ENCODE data around the gene STARD3NL.
"Not testable (repeated sequence)": the region's sequence is repeated elsewhere in the genome, so short reads cannot be mapped to it uniquely, and the experiment has no call there.

STARD3NL gene

DNA sequence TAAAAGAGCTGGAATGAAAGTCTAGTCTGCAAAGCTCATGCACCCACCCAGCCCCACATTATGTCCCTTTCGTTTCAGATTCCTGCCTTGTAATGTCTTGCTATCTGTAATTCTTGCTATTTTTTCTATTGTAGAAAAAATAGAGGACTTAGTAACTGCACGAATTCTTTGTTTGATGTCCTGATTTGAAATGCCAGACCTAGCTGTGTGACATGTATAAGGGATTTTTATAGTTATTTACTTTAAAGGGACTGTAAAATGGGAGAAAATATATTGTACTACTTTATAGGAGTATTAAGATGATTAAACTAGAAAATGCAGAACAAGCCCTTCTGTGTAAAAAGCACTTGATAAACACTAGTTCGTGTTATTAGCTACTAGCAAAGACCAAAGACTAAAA, 63.0 kb downstream of the STARD3NL start:
- Histone ChIP-seq H3K4me1 (ENCODE audit: low read depth, poor library complexity, severe bottlenecking) (no peaks in the 10 kb centered on the region), H3K9ac (no peak overlapping the region), H3K4me2 (no peak overlapping the region), H2AFZ (ENCODE audit: low read depth) (no peak overlapping the region), H3K36me3 (ENCODE audit: insufficient read depth) (no peaks in the 10 kb centered on the region), H3K79me2 (ENCODE audit: insufficient read depth, low read depth) (no peaks in the 10 kb centered on the region), H4K20me1 (ENCODE audit: insufficient read depth) (no peaks in the 10 kb centered on the region), H3K27ac (no peak overlapping the region), H3K27me3 (ENCODE audit: insufficient read depth, low read depth) (no peaks in the 10 kb centered on the region), H3K4me3 (IDR thresholded peaks at IDR 0.05; ENCODE audit: insufficient read depth, low read depth, low read length) (no peak overlapping the region)
- TF ChIP-seq, protein P1, sequence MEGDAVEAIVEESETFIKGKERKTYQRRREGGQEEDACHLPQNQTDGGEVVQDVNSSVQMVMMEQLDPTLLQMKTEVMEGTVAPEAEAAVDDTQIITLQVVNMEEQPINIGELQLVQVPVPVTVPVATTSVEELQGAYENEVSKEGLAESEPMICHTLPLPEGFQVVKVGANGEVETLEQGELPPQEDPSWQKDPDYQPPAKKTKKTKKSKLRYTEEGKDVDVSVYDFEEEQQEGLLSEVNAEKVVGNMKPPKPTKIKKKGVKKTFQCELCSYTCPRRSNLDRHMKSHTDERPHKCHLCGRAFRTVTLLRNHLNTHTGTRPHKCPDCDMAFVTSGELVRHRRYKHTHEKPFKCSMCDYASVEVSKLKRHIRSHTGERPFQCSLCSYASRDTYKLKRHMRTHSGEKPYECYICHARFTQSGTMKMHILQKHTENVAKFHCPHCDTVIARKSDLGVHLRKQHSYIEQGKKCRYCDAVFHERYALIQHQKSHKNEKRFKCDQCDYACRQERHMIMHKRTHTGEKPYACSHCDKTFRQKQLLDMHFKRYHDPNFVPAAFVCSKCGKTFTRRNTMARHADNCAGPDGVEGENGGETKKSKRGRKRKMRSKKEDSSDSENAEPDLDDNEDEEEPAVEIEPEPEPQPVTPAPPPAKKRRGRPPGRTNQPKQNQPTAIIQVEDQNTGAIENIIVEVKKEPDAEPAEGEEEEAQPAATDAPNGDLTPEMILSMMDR (conservative IDR thresholded peaks at IDR 0.05; ENCODE audit: low read depth, low read length): no peak

DNA sequence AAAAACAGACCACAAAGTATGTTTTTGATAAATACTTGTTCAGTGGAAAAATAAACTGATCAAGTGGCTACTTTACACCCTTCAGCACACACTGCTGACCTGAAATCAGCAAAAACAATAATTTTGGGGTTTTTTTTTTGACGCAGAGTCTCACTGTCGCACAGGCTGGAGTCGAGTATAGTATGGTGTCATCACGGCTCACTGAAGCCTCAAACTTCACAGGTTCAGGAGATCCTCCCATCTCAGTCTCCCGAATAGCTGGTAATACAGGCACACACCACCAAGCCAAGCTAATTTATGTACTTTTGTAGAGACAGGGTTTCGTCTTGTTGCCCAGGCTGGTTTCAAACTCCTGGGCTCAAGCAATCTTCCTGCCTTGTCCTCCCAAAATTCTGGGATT, 64.8 kb downstream of the STARD3NL start:
- no peak overlapping the region for H3K9ac ChIP-seq
- no peaks in the 10 kb centered on the region for H3K27me3 ChIP-seq (ENCODE audit: insufficient read depth, low read depth)
- H3K4me2 ChIP-seq: no peak overlapping the region
- no peaks in the 10 kb centered on the region for H3K4me1 ChIP-seq (ENCODE audit: low read depth, poor library complexity, severe bottlenecking)
- TF ChIP-seq, protein P1 (conservative IDR thresholded peaks at IDR 0.05; ENCODE audit: low read depth, low read length): no peak
- no peaks in the 10 kb centered on the region for H3K79me2 ChIP-seq (ENCODE audit: insufficient read depth, low read depth)
- H3K36me3 ChIP-seq (ENCODE audit: insufficient read depth): no peaks in the 10 kb centered on the region
- no peak overlapping the region for H3K27ac ChIP-seq
- no peak overlapping the region for H2AFZ ChIP-seq (ENCODE audit: low read depth)
- no peaks in the 10 kb centered on the region for H4K20me1 ChIP-seq (ENCODE audit: insufficient read depth)
- no peak overlapping the region for H3K4me3 ChIP-seq (IDR thresholded peaks at IDR 0.05; ENCODE audit: insufficient read depth, low read depth, low read length)

DNA sequence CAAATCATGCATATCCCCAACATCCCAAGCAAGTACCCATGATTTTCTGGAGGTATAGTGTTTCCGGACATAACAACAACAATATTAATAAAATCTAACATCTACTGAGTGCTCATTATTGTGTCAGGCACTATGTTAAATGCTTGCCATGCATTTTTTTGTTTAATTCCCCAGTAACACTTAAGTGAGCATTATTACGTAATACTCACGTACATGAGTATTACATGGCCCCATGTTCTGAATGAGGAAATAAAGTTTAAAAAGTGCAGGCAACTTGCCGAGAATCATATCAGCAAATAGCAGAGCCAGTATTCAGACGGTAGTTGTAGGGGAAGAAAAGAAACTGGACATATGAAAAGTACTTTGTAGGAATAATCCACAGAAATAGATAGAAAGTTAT, 65.3 kb downstream of the STARD3NL start:
- H3K4me3 ChIP-seq (IDR thresholded peaks at IDR 0.05; ENCODE audit: insufficient read depth, low read depth, low read length); H3K27ac ChIP-seq; H3K9ac ChIP-seq; H2AFZ ChIP-seq (ENCODE audit: low read depth); H3K27me3 ChIP-seq (ENCODE audit: insufficient read depth, low read depth); H3K4me2 ChIP-seq; H3K4me1 ChIP-seq (ENCODE audit: low read depth, poor library complexity, severe bottlenecking); H3K79me2 ChIP-seq (ENCODE audit: insufficient read depth, low read depth); H4K20me1 ChIP-seq (ENCODE audit: insufficient read depth); H3K36me3 ChIP-seq (ENCODE audit: insufficient read depth): not testable (repeated sequence)

DNA sequence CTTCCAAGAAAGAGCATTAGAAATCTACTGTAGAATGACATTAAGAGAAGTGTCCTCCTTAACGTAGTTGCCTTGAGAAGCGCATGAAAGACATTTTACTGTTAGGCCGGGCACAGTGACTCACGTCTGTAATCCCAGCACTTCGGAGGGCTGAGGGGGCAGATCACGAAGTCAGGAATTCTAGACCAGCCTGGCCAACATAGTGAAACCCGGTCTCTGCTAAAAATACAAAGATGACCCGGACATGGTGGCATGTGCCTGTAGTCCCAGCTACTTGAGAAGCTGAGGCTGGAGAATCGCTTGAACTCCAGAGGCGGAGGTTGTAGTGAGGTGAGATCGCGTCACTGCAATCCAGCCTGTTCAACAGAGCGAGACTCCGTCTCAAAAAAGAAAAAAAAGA, 66.5 kb downstream of the STARD3NL start:
- TF ChIP-seq, protein P1 (conservative IDR thresholded peaks at IDR 0.05; ENCODE audit: low read depth, low read length): no peak
- Histone ChIP-seq H3K36me3 (ENCODE audit: insufficient read depth) (no peaks in the 10 kb centered on the region), H2AFZ (ENCODE audit: low read depth) (no peak overlapping the region), H4K20me1 (ENCODE audit: insufficient read depth) (no peaks in the 10 kb centered on the region), H3K27me3 (ENCODE audit: insufficient read depth, low read depth) (no peaks in the 10 kb centered on the region), H3K4me3 (IDR thresholded peaks at IDR 0.05; ENCODE audit: insufficient read depth, low read depth, low read length) (no peak overlapping the region), H3K79me2 (ENCODE audit: insufficient read depth, low read depth) (no peaks in the 10 kb centered on the region), H3K9ac (no peak overlapping the region), H3K27ac (no peak overlapping the region), H3K4me2 (no peak overlapping the region), H3K4me1 (ENCODE audit: low read depth, poor library complexity, severe bottlenecking) (no peaks in the 10 kb centered on the region)

DNA sequence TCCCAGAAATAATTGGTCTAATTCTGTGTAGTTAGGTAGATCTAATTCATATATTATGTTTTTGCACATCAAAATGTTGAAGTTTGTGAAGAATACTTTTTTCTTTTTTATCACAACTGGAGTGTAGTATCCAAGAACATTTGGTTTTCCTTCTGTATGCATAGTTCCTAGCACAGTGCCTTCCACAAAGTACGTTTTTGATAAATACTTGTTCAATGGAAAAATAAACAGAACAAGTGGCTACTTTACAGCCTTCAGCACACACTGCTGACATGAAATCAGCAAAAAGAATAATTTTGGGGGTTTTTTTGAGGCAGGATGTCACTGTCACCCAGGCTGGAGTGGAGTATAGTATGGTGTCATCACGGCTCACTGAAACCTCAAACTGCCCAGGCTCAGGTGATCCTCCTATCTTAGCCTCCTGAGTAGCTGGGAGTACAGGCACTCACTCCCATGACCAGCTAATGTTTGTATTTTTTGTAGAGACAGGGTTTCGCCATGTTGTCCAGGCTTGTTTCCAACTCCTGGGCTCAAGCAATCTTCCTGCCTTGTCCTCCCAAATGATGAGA, 67.4 kb downstream of the STARD3NL start:
- no peak overlapping the region for H3K9ac ChIP-seq
- H4K20me1 ChIP-seq (ENCODE audit: insufficient read depth): no peaks in the 10 kb centered on the region
- H2AFZ ChIP-seq (ENCODE audit: low read depth): no peak overlapping the region
- H3K36me3 ChIP-seq (ENCODE audit: insufficient read depth): no peaks in the 10 kb centered on the region
- no peaks in the 10 kb centered on the region for H3K79me2 ChIP-seq (ENCODE audit: insufficient read depth, low read depth)
- no peak overlapping the region for H3K4me3 ChIP-seq (IDR thresholded peaks at IDR 0.05; ENCODE audit: insufficient read depth, low read depth, low read length)
- no peaks in the 10 kb centered on the region for H3K27me3 ChIP-seq (ENCODE audit: insufficient read depth, low read depth)
- H3K4me2 ChIP-seq: no peak overlapping the region
- no peak overlapping the region for H3K27ac ChIP-seq
- H3K4me1 ChIP-seq (ENCODE audit: low read depth, poor library complexity, severe bottlenecking): no peaks in the 10 kb centered on the region
- TF ChIP-seq, protein P1 (conservative IDR thresholded peaks at IDR 0.05; ENCODE audit: low read depth, low read length): no peak

Measured in KMS-11 (cell line).